GM19240 (cell line): ENCODE results near the gene PML.
"Not testable (repeated sequence)": the region's sequence is repeated elsewhere in the genome, so short reads cannot be mapped to it uniquely, and the experiment has no call there.

Experiments
- DNase-seq: peaks from one replicate; pipeline ENCODE4 v3.0.0; 2011; ENCODE audit warnings: low spot score; ENCODE audit not compliant: insufficient read length

PML gene

DNA sequence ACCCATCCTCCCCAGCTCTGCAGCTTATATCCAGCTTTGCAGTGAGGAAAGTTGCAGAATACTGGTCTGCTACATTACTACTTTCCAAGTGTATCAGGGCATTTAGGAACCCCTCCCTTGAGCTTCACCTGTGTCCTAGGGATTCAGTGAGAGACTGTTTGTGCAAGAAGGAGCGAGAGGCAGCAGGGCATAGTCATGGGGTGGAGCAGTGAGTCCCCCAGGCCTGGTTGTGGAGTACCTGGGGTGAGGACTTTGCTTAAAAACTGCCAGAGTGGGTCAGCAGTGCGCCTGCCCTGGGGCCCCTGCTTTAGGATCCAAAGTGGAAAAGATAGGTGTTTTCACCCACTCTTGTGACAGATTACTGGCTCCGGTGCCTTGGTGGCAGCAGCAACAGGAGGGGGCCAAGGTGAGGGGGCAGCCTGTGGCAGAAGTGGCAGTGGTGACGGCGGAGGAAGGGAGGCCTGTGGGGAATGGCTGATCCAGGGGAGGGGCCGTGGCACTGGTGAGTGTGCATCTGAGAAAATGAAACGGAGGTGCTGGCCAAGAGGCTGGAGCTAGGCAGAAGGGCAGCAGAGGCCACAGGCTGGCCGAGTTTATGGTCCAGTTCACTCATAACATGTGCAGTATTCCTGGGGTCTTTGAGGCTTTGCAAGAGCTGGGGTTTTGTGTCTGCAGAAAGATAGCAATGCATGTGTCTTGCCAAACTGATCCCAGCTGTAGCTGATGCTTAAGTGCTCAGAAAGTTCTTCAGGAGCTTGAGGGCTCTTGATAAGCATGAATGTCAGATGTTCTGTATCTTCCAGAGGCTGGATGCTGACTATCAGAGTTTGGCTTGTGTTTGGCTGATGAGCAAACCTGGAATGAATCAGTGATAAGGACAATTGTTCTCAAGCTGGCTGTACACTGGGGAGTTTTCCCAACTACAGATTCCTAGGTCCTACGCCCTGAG is 44.5 kb downstream of the PML start:
- DNase-seq = no peak

- no peak for DNase-seq
Observed at GRCh38 chr15:74039656-74040010, 45.1 kb downstream of the PML start.

- DNase-seq = no peak
Observed at GRCh38 chr15:74040109-74040850, 45.8 kb downstream of the PML start.

DNA sequence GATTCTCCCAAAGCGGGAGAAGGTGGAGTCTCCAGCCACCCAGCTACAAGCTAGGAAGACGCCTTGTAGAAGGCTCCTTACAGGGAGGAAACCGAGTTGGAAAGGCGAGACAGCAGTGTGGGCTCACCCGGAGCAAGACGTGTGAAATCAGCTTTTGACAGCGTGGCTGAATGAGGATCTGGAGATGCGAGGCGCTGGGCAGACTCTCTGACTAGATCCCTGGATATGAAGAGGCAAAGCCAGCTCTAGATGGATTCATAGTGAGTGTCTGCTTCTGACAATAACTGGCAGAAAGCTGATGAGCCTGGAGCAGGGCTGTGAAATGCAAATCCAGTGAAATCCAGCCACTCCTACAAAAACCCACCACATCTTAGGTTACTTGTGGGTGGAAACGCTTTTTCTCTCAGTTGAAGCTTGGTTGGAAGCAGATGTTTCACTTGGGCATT is 46.8 kb downstream of the PML start:
- DNase-seq = no peak

GRCh38 chr15:74041777-74042435 is 47.4 kb downstream of the PML start:
- DNase-seq = no peak

DNA sequence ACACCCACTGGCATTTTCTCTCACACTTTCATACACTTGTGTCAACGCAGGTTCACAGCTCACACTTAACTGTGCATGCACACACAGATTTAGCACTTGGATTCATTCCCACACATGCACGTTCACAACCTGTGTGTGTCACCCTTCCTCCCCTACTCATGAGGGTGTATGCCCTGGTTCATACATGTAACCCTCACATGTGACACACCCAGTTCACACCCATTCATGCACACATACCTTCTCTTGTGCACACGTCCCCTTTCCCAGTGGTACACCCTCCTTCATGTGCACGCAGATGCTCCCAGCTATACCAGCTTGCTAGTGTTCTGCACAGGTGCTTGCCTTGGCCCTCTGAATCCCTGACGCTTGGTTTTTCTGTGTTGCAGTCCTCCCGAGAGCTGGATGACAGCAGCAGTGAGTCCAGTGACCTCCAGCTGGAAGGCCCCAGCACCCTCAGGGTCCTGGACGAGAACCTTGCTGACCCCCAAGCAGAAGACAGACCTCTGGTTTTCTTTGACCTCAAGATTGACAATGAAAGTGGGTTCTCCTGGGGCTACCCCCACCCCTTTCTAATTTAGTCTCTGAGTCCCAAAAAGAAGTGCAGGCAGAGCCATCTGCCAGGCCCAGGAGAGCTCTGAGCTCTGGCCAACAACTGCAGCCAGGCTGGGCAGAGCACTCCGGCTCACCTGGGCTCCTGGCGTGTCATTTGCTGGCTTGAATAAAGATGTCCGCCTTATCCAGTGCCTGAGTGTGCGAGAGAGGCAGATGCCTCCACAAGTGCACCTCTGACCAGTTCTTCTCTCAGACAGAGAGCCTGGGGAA is 48.3 kb downstream of the PML start:
- DNase-seq = no peak

DNA sequence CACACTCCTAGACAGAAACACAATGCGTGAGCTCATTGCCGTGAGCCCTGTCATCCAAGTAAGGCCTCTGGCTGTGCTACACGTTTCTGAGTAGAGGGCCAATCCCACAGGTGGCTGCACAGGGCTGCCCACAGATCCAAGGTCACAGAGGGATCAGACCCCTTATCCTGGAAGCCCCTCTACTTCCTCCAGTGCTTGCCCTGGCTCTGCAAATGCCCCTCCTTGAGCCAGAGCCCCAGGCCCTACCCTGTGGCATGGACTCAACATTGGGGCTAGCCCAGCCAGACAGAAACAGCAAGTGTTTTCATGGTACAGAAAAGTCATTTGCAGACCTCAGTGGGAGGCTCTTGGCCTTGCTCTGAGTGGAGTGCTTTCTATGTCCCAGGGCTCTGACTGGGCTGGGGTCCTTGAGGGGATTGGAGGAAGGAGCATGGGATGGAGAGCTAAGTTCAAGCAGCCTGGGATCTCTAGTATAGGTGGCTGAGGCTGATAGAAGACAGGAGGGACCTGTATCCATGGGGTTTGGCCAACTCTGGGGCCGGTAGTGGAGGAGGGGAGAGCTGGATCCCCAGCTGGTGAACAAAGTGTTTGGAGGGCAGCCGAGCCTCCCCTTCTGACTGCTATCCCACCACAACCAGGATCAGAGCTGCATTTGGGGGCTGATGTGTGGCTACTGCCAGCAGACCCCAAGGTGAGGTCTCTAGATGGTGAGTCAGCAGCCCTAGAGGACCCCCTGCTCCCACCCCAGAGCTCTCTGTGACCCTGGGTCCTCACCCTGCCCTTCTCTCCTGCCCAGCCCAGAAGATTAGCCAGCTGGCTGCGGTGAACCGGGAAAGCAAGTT is 49.1 kb downstream of the PML start:
- DNase-seq = no peak

GRCh38 chr15:74044267-74045110 is 50.0 kb downstream of the PML start:
- DNase-seq = no peak

GRCh38 chr15:74045184-74045583 is 50.7 kb downstream of the PML start:
- DNase-seq = no peak

DNA sequence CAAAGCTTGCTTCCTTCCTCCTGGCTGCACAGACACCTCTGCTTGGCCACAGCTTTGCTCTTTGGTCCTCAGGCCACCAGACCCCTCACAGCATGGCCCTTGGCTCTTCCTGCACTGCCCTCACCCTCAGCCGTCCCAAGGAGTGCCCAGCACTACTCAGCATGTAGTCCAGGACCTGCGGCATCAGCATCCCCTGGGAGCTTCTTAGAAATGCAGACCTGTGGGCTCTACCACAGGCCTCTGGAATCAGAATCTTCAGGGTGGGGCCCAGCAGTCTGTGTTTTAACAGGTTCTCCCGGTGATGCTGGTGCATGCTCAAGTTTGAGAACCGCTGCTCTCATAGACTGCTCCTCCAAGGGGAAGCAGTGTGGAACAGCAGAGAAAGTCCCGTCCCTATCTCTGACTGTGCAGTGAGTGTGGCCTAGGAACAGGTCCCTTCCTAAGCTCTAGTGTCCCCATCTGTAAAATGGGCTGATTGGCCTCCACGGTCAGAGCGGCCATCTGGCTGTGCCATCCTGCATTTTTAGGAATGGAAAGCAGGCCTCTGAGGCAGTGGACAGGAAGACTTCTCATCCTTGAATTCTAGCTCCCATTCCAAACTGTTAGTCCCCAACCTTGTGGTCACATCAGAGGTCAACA is 51.2 kb downstream of the PML start:
- no peak for DNase-seq

DNA sequence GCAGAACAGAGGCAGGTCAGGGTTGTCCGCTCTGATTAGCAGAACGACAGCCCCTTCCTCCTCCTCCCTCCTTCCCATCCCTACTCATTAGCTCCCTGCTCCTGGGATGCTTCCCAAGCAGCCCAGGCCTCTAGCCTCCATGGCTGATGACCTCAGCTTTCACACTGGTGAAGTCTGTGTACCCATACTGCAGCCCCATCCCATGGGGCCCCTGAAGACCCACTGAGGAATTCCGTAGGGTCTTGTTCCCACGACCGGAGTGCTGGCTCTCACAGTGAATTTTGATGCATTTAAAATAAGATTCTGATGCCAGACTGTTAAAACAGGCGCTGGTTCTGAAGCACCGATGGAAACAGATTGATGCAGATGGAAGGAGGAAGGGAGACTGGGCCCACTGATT is 51.8 kb downstream of the PML start:
- DNase-seq = no peak

DNA sequence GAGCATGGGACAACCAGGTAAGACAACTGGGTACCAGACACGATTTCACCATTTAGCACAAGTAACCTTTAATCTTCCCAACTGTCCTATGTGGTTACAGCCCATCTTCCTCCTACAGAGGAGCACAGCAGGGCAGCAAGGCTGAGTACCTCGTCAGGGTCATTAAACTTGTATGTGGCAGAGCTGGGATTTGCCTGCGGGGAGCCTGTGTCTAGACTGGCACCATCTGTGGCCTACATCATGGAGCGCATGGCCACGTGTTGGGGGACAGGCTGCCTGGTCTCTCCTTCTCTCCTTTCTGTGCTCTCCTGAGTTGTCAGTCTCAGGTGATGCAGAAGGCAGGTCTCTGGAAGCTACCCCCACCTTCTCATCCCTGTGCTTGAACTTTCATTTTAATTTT is 55.6 kb downstream of the PML start:
- no peak for DNase-seq

DNA sequence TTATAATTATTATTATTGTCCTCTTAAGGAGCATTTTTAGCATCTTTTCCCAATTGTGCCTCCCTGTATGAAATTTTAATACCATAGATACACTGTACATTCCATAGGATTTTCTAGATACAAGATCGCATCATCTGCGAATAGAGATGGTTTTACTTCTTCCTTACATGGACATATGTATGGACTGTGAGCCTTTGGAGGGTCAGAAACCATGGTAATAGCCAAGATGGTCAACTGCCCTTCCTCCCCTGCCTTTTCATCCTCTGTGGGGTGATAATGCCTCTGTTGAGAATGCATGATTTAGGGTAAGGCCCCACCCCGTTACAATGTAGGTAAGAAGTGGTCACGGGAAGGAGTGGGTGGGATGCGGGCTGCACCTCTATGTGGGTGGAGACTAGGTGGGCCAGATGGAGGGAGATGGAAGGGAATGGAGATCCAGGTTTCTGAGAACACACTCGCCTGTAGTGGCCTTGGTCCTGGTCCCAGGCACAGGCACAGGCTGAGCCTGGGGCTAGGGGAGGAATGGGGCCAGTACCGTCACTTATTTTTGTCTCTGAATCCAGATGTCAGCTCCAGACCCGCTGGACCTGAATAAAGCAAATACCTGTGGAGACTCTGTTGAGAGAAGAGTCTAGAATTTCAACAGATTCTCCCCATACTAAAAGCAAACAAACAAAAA is 56.2 kb downstream of the PML start:
- DNase-seq = no peak

DNA sequence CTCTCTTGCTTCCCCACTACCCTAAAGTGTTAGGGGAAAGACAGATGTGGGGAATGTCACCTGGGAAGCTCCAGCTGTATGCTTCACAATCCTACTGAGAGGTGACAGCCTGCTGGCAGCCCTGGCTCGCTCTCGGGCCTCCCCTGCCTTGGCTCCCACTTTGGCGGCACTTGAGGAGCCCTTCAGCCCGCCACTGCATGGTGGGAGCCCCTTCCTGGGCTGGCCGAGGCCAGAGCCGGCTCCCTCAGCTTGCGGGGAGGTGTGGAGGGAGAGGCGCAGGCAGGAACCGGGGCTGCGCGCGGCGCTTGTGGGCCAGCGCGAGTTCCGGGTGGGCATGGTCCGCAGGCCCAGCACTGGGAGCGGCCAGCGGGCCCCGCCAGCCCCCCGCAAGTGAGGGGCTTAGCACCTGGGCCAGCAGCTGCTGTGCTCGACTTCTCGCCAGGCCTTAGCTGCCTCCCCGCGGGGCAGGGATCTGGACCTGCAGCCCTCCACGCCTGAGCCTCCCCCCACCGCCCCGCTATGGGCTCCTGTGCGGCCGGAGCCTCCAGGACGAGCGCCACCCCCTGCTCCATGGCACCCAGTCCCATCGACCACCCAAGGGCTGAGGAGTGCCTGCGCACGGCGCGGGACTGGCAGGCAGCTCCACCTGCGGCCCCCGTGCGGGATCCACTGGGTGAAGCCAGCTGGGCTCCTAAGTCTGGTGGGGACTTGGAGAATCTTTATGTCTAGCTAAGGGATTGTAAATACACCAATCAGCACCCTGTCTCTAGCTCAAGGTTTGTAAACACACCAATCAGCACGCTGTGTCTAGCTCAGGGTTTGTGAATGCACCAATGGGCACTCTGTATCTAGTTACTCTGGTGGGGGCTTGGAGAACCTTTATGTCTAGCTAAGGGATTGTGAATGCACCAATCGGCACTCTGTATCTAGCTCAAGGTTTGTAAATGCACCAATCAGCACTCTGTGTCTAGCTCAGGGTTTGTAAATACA is 58.0 kb downstream of the PML start:
- not testable (repeated sequence) for DNase-seq

GRCh38 chr15:74053517-74053916 is 59.0 kb downstream of the PML start:
- DNase-seq = no peak

DNA sequence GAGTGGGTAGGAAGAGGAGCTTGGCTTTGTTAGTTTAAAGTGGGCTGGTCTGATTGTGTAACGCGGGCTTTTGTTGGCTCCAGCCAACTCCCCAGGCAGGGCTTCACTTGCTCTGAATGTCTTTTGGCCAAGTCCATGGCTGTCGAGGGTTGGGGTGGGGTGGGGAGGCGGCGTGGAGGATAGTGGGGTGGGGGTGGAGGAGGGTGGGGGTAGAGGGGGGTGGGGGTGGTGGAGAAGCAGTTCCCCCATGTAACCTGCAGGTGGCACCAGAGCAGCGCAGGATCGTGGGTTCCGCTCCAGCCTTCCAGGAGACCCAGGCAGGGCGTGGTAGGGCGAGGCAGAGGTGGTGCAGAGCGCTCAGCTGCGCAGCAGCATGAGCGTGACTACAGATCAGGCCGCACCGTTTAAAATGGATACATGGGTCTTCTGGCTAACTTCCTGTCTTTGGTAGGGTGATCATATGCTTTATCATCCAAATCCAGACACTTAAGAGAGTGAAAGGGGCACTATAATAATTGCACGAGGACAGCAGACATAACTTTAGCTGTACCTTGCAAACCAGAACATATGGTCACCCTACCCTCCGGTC is 59.5 kb downstream of the PML start:
- DNase-seq = peak; percentile 50

DNA sequence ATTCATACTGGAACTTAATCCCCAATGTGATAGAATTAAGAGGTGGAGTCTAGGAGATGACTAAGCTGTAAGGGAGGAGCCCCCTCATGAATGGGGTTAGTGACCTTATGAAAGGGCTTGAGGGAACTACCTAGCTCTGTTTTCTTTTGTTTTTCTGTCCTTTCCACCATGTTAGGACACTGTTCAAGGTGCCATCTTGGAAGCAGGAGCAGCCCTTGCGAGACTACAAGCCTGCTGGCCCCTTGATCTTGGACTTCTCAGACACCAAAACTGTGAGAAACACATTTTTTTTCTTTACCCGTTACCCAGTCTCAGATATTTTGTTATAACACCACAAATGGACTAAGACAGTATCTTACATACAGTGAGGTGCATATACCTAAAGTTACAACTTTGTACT is 61.3 kb downstream of the PML start:
- DNase-seq = no peak
